ENCODE data around the gene FKBP9.
A peak's percentile ranks its signal among the peaks of the same experiment; 100 is the strongest.
"Not testable (repeated sequence)": the region's sequence is repeated elsewhere in the genome, so short reads cannot be mapped to it uniquely, and the experiment has no call there.

FKBP9 gene

DNA sequence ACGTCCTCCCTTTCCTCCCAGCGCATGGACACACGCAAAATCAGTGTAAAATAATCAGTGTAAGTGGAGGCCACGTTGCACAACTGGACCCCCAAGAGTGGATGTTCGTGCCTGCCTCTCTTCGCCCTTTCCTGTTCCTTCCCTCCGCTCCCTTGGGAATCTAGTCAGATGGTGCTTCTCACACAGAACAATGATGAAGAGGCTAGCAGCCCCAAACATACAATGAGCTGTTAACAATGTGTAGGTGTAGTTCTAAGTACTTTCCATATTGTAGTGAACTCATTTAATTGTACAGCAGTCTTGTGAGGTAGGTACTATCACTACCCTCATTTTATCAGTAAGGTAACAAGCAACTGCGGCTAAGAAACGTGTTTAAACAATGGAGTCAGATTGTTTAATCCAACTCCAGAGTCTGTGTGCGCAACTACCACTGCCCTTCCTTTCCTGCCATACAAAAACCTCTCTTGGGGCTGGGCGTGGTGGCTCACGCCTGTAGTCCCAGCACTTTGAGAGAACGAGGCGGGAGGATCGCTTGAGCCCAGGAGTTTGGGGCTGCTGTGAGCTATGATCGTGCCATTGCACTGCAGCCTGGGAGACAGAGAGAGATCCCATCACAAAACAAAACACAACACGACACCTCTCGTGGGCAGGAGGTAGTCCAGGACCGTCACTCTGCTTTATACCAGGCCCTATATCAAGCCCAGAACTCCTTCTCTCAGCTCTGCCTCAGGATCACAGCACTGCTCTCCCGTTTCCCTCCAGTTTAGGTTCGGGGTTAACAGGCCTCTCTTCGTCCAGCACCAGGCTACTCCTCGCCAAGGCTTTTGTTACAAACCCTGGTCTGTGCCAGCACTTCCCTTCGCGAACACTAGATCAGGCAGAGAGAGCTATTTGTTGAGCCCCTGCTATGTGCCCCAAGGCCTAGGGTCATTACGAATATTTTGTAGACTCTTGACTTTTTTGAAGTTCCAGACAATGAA is 1.1 kb downstream of the FKBP9 start:
- DNase-seq (ENCODE audit: low spot score), result no peak

DNA sequence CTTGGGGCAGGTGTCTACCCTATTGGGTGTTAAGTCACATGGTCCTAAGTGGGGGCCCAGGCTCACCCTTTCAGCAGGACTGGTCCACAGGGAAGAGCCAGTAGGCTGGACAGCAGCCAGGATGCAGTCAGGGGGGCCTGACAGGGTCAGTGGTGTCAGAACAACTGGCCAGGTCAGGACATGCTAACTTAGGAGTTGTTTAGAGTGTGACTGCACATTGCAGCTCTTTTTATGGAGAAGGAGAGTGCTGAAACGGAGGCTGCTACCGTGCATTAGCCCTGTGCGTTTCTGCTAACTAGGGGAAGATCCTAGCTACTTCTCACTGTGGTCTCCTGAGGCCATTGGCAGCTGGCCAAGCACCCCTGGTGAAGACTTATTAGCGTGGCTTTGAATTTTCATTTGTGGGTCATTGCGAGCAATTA is 6.7 kb downstream of the FKBP9 start:
- DNase-seq (ENCODE audit: low spot score), result not testable (repeated sequence)

DNA sequence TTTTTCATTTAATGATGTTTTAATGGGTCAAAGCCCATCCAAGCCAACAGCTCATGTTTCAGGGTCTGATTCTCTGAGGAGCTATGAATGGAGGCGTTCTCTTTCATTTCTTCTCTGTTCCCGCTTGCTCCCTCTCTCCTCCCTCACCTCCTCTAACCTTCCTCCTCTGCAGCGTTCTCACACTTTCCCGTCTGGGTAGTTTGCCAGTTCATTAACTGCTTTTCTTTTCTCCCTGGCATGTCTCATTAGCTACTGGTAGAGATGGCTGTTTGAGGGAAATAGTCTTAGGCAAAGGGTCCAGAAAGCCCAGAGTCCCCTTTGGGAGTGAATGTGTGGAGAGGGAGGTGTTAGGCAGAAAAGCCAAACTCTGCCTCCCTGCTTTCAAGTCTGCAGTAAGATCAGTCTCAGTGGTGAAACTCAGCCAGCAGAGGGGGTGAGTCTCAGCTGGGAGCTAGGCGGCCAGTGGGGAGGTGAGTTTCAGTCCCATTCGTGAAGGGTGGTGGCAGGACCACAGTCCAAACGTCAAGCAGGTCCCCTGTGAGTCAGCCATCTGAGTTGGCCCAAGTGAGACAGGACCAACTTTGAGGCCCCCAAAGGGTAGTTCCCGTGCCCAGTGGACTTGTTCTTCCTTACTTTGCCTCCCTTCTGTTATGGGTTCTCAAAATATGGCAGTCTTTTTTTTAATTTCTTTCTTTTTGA is 7.4 kb downstream of the FKBP9 start:
- DNase-seq (ENCODE audit: low spot score), result not testable (repeated sequence)

DNA sequence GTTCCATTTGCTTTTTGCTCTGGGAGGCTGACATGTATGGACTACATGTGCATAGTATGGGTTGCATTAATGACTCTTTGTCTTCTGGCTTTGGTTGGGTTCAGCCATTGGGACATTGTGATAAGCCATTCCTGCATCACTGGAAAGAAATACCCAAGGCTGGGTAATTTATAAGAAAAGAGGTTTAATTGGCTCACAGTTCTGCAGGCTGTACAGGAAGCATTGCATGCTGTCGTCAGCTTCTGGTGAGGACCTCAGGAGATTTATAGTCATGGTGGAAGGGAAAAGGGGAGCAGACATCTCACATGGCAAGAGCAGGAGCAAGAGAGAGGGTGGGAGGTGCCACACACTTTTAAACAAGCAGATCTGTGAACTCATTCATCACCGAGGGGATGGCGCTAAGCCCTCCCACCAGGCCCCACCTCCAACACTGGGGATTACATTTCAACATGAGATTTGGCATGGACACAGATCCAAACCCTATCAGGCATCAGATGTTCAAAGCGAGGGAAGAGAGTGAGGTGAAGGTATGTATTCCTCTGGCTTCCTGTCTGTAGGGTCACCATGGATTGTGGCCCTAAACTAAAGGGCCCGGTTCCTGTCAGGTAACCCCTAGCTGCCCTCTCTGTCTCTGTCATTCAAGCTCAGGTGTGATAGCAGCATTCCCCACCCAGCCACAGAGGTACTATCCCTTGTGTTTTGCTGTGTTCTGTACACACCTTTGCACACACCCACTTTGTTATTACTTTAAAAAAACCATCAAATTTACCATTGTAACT is 9.4 kb downstream of the FKBP9 start:
- not testable (repeated sequence) for DNase-seq (ENCODE audit: low spot score)

DNA sequence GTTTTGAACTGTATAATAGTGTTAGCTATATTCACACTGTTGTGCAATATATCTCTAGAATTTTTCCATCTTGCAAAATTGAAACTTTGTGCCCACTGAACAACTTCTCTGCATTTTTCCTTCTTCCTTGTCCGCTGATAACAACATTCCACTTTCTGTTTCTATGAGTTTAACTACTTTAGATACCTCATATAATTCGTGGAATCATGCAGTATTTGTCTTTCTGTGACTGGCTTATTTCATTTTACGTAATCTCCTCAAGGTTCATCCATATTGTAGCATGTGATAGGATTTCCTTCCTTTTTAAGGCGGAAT is 10.0 kb downstream of the FKBP9 start:
- not testable (repeated sequence) for DNase-seq (ENCODE audit: low spot score)

DNA sequence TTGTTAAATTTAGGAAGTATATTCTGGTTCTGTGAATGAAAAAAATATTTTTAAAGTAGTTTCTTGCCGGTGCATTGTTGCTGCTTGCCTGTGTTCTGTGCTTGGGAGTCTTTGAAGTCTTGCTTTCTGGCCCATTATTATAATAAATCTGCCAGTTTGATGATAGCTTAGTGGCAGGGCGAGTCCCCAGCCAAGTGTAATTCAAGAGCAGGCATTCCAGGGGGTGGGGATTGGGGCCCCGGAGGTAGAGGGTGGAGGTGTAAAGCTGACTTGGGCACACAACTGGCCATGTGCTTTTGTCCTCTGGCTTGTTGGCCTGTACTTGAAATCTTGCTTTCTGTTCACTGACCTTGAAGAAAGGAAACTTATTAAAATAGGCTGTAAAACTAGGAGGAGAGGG is 14.7 kb downstream of the FKBP9 start:
- DNase-seq (ENCODE audit: low spot score), result not testable (repeated sequence)

DNA sequence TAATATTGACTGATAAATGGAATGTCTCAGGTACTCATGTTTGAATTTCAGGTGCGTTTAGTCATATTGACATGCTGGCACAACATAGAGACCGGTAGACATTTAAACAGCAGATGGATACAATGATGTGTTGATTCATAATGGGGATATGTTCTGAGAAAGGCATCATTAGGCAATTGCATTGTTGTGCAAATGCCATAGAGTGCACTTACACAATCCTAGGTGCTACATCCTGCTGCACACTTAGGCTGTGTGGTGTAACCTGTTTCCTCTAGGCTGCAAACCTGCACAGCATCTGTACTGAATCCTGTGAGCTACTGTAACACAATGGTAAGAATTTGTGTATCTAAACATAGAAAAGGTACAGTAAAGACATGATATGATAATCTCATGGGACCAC is 19.9 kb downstream of the FKBP9 start:
- not testable (repeated sequence) for DNase-seq (ENCODE audit: low spot score)

DNA sequence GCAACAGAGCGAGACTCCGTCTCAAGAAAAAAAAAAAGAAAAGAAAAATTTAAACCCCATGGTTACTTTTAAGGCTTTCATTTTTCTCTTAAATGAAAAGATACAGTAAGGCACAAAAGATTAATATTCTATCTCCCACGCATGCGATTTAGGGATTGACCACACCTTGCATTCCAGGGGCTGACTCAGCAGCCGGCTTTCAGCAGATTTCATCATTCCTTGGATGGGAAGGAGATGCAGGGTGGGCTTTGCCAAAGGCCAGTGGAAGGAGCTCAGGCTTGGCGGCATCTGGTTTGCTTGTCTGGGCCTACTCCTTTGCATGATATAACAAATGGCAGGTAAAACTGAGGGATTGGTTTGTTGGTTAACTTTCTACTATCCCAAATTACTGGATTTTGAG is 22.0 kb downstream of the FKBP9 start:
- DNase-seq (ENCODE audit: low spot score), result not testable (repeated sequence)

DNA sequence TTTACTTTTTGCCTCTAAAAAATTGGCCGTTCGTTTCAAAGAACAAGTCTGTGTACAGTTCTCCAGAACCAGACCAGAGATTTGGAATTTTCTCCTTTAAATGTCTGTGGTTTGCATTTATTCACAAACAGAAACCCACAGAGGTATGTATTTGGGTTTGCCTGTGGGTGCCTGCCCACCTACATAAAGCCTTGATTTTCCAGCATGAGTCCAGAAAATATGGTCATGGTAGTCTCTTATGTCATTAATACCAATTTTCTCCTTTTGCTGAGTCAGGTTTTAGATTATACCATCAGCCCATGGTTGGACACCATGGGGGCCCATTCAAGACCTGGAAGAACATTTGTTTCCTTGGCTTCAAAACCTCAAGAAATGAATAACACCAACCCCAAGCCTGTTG is 22.7 kb downstream of the FKBP9 start:
- not testable (repeated sequence) for DNase-seq (ENCODE audit: low spot score)

DNA sequence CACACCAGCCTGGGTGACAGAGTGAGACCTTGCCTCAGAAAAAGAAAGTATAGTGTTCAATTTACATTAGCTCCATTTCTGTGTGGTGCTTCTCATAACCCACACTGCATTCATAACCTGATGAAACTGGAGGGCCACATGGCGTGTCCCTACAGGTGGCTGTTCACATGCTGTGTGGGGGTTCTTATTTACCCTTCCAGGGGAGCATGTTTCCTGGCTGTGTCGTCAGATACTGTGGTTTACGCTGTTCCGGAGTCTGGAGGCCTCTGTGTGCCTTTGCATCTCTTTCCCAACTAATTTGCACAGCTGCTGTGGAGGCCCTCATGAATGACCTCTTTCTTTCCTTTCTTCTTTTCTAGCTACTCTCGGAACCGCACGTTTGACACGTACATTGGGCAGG is 30.9 kb downstream of the FKBP9 start:
- DNase-seq (ENCODE audit: low spot score), result not testable (repeated sequence)

DNA sequence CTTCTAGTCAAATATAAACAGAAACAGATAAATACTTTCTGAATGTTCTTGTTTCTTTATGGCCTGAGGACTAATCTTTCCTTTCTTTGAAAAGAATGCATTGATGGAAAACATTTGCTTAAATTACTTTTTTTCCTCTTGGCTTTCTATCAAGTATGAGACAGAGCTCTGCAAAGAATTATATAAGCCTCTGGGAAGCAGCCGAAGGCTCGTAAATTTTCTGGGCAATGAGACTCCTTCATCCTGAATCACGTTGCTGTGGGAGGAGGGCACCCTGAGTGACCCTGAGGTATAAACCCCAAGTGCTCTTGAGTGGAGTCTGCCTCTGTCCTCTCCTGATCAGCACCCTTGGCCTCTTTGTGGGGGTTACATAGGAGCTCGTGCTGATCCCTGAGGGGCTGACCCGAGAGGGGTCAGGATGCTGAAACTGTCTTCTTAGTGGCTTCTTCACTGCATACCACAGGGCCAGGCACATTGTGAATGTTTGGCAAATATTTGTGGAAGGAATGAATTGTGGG is 33.9 kb downstream of the FKBP9 start:
- not testable (repeated sequence) for DNase-seq (ENCODE audit: low spot score)

DNA sequence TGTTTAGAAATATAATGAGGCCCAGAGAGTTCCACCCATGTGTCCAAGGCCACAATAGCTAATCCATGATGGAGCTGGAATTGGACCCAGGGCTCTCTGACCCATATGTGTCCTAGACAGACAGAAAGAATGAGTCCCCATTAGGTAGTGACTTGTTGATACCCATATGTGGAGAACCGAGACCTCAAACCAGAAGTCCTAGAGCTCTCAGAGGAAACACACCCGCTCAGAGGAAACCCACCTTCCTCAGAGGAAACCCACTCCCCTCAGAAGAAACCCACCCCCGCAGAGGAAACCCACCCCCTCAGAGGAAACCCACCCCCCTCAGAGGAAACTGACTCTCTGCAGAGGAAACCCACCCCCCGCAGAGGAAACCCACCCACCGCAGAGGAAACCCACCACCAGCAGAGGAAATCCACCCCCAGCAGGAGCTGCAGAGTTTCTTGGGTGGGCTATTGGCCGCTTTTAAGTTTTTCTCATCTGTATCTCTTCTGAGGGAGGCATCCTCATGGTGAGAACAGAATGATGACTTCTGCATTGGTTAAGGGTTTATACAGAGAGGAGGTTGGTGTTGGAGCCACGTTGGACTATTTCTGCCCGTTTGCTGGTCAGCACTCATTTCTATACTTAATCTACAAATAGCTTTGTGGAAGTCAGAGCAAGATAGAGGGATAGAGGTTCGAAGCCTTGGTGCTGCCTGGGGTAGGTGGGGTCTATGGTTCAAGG is 34.9 kb downstream of the FKBP9 start:
- DNase-seq (ENCODE audit: low spot score), result not testable (repeated sequence)

DNA sequence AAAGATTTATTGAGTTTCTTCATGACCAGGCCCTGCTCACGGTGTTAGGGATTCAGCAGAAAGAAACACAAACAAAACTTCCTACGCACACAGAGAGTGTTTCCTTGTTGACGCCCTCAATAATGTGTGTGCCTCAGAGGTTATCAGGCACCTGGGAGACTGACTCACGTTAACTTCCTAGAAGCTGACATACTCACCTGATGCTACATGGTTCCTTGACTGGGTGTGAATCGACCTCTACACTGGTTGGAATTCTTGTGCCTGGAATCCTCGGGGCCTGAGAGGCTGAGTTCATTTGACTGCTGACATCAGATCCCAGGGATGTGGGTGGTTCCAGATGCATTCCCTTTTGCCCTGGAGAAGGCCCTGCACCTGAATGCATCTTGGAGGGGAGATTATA is 35.5 kb downstream of the FKBP9 start:
- peak; percentile 10 for DNase-seq (ENCODE audit: low spot score)

DNA sequence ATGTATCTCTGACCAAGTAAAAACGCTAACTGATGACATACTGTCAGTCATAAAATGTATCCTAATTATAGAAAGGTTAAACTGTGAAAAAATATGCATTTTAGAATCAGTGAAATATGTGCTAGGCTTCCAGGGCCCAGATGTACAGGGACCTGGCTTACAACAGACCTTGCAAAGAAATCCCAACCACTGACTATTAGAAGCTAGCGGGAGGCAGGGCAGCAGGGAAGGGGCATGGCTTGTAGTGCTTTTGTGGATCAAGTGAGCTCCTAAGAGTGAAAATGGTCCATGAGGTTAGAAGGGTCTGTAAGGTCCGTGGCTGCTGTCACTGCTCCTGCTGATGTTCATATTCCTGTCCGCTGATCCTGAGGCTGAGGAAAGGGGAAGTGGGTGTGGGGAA is 40.7 kb downstream of the FKBP9 start:
- not testable (repeated sequence) for DNase-seq (ENCODE audit: low spot score)

DNA sequence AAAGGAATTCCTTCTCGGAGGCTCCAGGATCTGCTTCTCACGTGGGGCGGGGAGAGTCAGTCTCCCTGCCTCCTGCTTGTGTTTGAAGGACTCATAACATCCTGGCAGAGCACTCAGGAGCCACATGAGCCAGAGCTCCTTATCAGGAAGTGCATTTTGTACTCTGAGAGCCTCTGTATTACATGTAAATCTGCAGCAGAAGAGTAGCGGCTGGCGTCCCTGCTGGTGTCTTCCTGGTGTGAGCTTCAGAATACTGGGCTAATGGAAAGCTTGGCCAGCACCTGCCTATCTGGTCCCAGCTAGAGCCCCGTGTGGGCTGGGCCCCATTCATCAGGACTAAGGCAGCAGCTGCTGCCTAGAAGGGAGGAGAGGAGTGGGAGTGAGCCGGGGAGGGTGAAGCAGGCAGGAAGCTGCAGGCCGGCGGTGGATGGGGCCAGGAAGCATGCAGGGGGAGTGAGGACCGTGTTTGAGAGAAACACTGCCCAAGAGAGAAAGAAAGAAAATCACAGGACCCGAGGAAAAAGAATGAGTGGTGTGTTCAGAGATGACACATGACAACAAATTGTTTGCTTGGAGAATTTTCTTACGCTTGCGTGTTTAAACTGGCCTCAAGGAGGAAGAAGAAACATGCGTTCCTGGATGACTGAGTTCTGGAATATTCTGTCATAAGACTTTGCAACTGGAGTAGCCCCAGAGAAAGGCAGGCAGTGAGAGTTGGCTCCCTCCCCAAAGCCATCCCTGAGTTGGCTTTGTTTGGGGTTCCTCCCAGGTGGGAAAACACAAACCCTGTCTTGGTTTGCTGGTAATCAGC is 41.3 kb downstream of the FKBP9 start:
- DNase-seq (ENCODE audit: low spot score), result not testable (repeated sequence)

DNA sequence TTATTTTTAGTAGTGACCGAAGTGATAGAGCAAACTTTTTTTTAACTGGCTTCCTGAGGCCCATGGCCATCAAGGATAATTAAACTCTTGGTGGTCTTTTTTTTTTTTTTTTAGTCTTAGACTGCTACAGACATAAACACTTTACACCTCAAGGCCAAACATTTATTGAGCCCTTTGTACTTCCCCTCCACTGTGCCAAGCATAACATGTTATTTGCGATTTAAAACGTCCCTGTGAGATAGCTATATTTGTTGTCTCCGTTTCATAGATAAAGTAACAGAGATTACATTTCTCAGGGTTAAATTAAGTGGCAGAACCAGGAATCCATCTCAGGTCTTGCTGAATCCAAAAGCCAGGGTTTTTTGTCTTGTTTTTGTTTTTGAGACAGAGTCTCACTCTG is 42.1 kb downstream of the FKBP9 start:
- not testable (repeated sequence) for DNase-seq (ENCODE audit: low spot score)

DNA sequence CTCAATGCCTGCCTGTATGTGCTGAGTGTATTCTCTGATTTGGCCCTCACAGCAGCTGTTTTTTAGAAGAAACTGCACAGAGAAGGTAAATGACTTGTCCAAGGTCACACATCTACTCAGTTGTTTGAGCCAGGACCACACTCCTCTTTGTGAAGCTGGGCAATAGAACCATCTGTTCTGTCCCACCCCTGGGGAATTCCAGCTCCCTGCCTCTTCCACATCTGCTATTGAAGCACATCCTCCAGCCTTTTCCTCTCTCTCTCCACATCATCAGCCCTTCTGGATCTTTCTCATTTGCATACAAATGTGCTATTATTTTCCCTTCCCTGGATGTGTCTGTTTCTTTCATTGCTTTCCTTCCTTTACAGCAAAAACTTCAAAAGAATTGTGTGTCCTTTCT is 45.9 kb downstream of the FKBP9 start:
- DNase-seq (ENCODE audit: low spot score), result not testable (repeated sequence)

DNA sequence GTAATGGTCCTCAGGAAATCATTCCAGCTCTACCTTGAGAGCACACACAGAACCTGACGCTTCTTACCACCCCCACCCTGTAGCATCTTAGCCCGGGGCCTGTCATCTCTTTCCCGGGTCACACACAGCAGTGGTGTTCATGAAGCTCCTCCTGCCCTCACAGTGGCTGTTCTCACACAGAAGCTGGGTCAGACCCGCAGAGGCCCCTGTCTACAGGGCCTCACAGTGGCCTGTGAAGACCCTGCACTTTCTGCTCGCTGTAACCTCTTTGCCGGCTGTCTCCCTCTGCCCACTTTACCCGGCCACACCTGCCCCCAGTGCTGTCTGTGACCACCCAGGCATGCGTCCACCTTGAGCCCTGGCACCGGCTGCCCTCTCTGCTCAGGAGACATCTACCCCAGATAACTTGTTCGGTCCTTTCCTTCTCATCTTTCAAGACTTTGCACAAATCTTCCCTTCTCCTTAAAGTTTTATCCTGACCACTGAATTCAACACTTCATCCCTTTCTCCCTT is 46.9 kb downstream of the FKBP9 start:
- not testable (repeated sequence) for DNase-seq (ENCODE audit: low spot score)

DNA sequence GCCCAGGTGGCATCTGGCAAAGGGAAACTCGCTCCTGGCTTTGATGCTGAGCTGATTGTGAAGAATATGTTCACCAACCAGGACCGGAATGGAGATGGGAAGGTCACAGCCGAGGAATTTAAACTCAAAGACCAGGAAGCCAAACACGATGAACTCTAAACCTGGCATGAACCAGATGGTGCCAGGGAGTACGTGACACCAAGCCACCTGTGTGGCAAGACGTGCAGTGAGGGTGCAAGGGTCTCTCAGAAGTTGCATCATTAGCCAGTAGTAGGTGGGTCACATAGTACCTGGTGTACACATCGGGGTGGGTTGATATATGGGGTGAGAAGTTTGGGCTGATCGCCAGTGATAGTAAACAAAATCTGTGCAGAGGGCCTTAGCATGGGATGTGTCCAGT is 48.0 kb downstream of the FKBP9 start:
- not testable (repeated sequence) for DNase-seq (ENCODE audit: low spot score)

DNA sequence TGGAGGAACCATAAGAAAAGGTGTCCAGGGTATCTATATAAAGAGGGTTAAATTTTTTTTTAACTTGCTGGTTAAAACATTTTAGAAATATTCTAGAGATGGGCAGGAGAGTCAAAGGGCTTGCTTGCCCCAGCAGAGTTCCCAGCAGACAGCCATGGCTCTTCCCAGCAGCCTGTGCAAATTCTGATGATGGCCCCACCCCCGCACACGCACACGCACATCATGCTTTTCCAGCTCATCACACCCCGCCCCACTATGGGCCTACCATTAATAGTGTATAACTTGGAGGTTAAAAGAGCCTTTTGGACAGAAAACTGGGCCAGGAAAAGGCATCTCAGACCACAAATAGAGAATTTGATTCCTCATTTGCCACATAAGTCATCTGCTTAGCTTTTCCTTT is 48.5 kb downstream of the FKBP9 start:
- not testable (repeated sequence) for DNase-seq (ENCODE audit: low spot score)
